NCI-H2107 treated with DMSO at 0.1 percent for 48 hours (cell line): ENCODE measurements around the gene ATP5F1E.
"Not testable (repeated sequence)": the region's sequence is repeated elsewhere in the genome, so short reads cannot be mapped to it uniquely, and the experiment has no call there.

Source experiments
- DNase-seq: peaks from one replicate; lab custom pipeline; 2025; ENCODE audit not compliant: unreplicated experiment; lab: John Stamatoyannopoulos, UW

The ATP5F1E gene

DNA sequence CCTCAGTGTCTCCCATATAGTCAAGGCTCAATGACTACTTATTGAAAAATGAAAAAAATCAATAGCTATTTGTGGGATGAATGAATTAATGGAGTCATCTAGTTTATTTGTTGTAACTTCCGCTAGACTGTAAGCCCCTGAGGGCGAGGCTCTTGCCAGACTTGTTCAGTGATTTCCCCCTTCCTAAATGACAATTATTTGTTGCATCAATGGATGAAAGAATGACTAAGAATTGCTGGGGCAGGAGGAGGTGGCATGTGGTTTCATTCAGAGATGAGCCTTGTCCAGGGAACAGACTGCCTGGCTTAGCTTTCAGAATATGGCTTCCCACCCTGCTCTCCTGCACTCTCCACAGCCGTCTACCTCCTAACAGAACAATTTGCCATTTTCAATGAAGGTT is 11.6 kb upstream of the ATP5F1E start:
- DNase-seq = no peak

DNA sequence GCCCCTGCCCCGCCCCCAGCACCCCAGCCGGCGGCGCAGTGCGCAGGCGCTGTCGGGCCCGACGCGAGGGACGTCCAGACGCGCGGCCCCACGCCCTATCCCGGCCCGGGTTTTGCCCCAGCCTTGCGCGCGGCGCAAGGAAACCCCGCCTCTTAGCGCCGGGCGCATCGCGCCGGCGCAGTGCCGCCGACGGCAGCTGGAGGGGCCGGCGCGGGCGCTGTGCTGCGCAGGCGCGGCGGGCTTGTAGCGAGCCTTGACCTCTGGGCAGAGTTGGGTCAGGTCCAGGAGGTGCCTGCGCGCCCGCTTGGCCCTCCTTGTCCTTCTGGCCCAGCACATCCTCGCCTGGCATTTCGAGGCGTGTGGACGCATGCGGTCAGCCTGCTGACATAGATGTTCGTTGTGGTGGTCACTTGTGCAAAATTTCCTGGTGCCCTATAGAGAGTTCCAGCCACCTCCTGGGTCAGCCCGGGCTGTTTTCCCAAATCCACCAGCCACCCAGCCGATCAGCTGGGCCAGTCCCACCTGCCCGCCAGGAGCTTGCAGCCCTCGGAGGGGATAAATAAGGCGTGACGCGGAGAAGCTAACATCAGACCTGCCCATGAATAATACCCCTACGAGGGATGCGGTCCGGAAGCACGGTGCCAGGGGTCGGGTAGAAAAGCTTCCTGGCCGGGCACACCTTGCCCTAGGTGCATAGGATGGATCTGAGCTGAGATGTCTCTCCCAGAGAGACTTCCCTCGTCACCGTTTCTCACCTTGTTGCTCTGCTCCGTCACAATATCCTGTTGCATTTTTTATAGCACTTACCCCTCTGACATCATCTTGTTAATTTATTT is 10.9 kb upstream of the ATP5F1E start:
- DNase-seq = peak; percentile 70

DNA sequence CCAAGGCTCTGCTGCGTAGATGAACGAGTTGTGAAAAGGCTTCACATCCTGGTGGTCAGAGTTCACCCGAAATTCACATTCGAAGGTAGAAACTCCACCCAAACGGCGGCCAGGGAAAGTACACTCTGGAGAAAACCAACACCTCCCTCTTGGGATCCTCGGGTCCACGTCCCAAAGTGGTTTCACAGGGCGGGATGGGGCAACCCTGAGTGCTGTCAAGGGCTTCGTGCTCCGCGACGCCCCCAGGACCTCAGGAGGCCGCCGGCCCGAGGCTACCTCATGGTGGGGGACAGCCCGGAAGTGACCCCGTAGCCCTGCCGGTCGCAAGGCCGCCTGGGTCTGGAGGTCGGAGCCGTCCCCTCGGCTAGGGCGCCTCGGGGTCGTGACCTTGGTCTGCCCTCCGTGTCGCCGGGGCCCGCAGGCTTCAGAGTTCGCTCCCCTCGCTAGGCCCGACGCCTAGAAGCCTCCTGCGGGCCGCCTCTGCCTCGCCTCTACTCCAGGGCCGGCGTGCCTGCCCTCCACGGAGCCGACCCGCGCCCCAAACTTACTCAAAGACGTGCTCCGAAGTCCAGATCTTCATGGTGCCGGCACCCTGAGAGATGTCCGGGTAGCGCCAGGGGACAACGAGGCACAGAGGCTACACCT is 10.1 kb upstream of the ATP5F1E start, which contains the start of gene PRELID3B:
PRELID3B (minus strand) TSS at position 636 of the 645 bp plus-strand sequence; CDS start at position 580, 56 bp downstream.
- peak; percentile 24 for DNase-seq

DNA sequence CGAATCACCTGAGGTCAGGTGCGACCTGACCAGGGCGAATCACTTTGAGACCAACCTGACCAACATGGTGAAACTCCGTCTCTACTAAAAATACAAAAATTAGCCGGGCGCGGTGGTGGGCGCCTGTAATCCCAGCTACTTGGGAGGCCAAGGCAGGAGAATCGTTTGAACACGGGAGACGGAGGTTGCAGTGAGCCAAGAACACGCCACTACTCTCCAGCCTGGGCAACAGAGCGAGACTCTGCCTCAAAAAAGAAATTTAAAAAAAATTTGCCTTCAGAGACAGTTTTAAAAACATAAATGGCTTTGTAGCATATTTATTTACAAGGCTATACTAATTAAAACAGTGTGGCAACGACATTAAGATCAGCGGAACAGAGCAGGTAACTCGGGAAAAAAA is 9.4 kb upstream of the ATP5F1E start:
- DNase-seq = not testable (repeated sequence)

DNA sequence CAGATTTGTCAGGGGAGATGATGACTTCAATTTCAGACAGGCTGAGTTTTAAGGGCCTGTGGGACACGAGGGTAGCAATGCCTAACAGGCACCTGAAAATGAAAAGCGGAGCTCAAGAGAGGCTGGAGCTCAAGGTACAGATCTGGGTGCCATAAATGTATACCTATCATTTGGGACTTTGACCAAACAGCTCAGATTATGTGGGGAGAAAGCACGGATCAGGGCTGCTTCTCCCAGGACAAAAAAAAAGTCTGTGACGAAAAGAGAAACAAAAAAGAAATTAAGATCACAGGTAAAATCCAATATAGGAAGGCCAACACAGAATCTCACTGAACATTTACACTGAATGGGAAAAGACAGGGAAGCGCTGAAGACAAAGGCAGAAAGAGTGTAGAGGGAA is 8.5 kb upstream of the ATP5F1E start:
- no peak for DNase-seq

DNA sequence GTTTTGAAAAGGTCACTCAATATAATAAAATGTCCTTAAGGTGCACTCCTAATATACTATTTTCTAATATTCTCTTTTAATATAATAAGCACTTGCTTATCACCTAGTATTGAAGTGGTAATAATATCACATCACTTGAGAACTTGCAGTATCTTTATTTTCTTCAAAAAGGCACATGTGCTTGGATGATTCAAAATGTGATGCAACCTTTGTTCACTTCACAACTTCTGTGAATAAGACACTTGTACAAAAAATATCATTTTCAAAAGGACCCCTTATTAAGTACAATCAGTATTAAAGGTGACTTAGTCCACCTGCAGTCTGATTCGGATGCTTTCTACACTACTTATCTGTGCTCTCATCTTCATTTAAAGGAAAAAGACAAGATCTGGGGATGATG is 7.1 kb upstream of the ATP5F1E start:
- DNase-seq = no peak

DNA sequence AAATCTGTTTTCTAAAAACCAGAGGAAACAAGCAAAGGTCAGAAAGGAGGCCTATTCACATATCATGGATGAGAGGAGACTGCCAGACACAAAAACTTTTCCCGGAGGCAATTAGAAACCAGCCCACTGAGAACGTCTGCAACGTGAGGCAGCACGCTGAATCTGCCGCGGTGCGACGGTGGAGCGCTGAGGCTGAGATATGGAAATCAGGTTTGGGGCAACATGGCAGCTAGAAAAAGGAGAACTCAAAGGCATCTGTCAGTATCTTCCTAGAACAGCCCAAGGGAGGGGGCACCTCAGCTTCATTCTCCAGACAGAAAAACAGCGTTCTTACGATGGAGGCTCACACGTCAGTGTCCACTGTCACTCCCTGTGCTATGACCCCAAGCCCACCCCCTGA is 5.3 kb upstream of the ATP5F1E start:
- DNase-seq = no peak

DNA sequence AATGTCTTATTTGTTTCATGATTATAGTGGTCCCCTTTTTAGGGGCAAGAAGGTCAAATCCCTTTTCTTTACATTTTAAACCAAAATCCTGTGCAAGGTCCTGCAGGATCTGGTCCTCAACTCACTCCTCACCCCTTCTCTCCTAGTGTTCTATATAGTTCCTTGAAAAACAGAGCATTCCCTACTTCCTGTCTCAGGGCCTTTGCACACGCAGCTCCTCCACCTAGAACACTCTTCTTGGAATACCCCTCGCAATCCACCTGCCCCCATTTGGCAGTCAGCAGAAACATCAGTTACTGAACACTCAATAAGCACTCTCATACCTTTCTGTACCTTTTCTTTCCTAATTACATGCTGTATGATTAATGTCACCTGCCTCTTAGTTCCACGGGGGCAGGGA is 3.2 kb upstream of the ATP5F1E start:
- no peak for DNase-seq

DNA sequence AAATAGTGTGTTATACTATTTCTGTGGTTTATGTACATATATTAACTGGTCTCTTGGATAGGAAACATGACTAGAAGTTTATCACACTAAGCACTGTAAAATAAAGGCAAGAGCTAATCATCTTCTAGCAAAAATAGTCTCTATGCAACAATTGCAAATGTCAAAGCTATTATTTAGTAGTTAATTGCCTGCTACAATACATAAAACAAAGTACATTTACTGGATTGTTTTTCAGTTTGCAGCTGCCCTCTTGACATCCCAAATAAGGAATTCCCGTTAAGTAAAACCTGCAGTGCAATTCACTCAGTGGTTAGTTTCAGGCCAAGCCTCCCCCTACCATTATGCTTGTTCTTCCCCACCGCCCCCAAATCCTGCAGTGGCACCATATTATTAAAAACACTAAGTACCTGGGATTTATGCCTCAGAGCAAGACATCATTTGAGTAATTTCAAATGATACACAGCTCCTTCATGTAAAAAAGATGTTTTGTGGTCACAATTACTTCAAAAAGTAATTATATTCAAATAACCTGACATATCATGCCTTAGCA is 1.6 kb upstream of the ATP5F1E start:
- DNase-seq = peak; percentile 7

DNA sequence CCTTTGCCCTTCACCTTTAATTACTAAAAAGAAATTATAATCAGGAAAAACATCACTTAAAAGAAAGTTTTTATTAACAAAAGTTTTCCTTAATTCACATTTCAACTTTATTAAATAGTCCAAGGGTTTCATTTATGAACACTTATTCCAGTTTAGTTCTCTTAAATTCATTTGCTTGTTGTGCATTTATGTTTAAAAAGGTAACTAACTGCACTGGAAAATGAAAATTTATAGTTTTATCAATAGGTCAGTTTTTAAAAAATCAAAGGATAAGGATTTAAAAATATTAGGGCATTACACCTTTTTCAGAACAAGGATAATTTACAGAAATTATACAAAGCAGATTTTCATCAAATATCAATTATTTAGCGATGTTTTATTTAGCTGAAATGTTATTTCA is 958 bp upstream of the ATP5F1E start:
- DNase-seq = no peak

DNA sequence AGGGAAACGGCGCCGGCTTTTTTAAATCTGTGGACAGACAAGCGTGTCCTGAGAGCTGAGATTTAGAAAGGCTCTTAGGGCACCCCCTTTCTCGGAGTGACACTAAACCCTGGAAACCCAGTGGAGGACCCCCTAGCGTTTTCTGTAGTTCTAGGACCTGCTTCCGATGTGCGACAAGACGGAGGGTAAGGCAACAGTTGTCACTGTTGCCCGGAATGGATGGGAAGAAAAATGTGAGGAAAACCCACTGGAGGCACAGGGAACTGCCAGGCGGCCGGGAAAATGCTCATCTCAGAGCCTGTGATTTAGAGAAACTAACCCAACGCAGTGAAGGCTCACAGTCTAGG is 551 bp upstream of the ATP5F1E start:
- peak; percentile 53 for DNase-seq

DNA sequence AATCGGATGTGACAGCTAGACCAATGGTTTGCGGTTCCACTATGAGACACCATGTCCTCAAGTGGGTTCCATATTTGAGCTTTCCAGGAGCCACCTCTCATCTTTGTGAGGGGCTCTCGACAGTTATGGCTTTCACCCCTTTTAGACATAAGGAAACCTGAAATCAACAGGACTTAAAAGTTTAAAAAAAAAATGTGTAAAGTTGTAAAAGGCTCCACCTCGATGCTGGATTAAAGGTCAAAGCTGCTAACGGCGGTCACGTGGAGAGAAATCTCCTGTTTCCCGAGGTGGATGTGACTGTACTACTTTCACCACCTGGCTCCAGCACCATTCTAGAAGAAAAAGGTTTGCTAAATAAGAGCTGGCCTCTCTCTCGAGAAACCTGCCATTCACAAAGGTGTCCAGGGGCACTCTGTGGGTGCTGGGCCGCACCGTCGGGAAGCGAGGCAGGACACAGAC is 542 bp downstream of the ATP5F1E start:
- no peak for DNase-seq

DNA sequence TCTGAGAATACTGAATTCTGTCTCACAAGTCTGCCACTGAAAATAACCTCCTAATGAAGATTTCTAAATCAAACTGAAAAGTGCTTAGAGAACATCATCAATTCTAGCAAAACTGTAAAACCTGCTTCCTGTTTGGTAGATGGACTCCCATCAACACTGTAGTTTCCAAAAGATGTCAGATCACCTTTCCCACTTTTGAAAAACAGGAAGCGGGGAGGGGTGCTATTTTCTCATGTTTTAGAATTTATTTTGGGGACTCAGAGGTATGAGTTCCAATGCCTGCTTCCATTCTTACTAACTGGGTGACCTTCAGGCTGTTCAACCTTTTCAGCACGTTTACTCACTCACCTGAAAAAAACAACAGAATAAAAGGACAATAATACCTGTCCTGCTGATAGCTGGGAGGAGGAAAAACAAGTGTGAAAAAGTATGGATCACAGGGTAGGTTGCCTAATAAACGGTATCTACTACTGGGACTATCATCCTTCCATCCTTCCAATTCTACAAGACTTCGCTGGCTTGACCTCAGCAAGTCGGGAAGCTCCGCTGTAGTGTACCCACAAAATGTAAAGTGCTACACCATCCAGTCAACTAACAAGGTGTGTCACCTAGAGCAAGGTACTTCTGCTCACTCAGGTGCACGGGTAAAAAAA is 1.1 kb downstream of the ATP5F1E start:
- no peak for DNase-seq

DNA sequence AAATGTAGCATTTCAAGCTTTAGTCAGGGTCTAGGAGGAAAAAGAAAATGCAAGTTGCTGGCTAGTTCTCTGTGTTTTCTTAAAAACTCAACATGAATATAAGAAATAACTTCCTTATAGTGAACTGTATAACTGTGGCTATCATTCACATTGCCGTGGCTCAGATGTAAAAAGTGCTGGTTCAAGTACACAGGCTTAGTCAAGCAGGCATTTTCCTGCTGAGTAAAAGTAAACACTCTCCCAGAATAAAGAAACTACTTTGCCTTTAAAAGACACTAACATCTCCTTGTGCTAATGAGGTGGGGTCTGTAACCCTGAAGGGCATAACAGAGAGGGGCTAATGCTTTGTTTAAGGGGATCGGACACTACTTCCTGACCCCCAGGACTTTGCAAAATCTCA is 3.3 kb downstream of the ATP5F1E start:
- DNase-seq = no peak

DNA sequence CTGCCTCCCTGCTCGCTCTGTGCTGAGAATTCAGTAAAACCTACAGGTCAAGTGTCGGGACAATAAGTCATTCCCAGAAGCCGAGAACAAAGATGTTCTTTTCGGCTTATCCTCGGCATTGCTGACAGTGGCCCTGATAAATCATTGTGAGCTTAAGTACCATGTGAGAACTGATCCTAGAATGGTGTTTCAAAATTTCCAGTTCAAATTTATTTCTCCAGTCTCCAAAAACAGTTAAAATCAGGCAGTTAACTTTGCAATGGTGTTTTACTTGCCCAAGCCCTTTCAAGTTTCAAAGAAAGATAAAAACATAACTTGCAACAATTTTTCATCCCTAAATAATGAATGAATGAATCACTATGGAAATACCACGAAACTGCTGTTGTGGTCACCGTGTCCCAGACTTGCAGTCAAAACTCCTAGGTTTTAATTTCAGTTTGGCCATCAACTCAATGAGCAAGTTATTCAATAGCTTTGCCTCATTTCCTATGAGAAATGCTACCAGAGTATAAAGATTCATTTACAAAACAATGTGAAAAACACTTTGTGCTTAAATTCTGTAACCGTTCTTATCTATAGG is 4.3 kb downstream of the ATP5F1E start:
- DNase-seq = no peak

DNA sequence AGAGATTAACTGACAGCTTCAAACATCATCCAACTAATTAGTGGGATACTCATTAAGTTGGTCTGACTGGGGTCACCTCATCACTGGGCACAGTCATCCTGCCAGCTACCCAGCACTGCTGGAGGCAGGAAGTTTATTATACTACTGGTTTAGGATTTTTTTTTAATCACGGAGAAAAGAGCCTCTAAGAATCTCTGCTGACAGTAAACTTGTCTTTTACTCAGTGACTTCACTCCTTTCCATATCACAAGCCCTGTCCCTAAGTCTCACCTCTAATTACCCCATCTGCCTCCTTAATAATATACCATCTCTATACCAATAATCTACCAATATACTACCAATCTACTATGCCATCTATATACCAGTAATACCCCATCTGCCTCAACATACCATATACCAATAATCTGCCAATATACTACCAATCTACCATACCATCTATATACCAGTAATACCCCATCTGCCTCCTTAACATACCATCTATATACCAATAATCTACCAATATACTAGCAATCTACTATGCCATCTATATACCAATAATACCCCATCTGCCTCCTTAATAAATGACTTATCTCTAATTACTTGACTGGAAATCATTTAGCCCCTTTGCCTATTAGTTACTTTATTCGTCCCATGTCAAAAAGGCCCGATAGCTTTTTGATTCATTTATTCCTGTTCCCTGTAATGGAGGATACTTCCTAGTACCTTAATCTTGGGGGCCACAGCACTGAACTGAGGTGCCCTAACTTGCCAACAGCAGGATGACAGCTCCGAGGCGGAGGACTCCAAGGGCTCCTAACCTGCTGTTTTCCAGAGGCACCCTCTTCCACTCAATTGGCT is 5.0 kb downstream of the ATP5F1E start:
- no peak for DNase-seq

DNA sequence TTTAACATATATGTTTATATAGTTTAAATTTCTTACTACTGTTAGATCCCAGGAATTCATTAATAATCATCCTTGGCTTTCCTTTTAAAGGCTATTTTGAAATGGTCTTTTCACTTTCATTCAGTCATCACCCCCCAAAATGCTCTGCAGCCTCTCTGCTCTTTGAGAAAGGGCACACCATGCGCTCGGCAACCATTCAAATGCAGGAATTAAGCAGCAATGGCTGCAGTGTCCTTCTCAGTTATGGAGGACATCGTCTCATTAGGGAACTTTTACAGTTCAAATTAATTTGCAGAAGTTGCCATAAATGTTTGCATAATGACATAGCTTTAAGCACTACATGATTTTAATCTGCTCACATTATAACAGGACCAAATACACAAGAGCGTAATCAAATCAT is 6.6 kb downstream of the ATP5F1E start:
- no peak for DNase-seq

DNA sequence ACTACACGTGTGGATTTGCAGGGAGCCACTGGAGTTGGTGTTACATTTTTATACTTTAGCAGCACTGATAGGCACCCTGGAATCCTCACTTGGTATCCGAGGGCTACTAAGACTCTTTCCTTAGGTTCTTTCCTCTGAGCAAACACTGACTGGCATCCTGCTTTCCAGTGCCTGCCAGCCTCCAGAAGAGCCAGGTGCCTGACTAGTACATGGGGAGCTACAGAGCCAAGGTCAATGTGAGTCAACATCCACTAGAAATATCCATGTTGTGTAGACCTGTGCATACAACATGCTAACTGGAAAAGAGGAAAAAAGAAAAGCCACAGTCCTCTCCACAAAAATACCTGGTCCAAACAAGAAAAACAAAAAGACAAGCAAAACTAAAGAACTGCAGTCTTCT is 7.0 kb downstream of the ATP5F1E start:
- DNase-seq = no peak

DNA sequence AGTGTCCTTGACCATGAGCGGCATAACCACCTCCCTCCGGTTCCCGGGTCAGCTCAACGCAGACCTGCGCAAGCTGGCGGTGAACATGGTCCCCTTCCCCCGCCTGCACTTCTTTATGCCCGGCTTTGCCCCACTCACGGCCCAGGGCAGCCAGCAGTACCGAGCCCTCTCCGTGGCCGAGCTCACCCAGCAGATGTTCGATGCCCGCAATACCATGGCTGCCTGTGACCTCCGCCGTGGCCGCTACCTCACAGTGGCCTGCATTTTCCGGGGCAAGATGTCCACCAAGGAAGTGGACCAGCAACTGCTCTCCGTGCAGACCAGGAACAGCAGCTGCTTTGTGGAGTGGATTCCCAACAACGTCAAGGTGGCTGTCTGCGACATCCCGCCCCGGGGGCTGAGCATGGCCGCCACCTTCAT is 8.0 kb downstream of the ATP5F1E start:
- no peak for DNase-seq

DNA sequence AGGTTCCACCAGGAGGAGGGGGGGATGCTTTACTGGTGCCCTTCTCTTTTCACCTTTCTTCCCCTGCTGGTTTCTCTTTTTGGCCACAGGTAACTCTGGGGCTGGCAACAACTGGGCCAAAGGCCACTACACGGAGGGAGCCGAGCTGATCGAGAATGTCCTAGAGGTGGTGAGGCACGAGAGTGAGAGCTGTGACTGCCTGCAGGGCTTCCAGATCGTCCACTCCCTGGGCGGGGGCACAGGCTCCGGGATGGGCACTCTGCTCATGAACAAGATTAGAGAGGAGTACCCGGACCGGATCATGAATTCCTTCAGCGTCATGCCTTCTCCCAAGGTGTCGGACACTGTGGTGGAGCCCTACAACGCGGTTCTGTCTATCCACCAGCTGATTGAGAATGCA is 8.5 kb downstream of the ATP5F1E start:
- no peak for DNase-seq
